Peyer's patch (tissue), 4 donors: Measurements from ENCODE around the gene COX6A2.

Experiments used
- POLR2A ChIP-seq, 2 donors: fragments of 450-650 bp; IDR thresholded peaks; one replicate each; pipeline ENCODE4 v1.5.1; 2017; ENCODE audit warnings: antibody characterized with exemption in 2 of 2, mild to moderate bottlenecking in 2 of 2, moderate library complexity in 2 of 2
- TF ChIP-seq, protein P1 (sequence below), 6 experiments: fragments of 450-650 bp in 4 of 6; fragments of 200-600 bp in 2 of 6; sonication (generic) in 1 of 6; IDR thresholded peaks; one replicate each; pipeline ENCODE4 v1.5.1; 2017 to 2019; ENCODE audit warnings: antibody characterized with exemption in 6 of 6, mild to moderate bottlenecking in 3 of 6, moderate library complexity in 1 of 6

DNA sequence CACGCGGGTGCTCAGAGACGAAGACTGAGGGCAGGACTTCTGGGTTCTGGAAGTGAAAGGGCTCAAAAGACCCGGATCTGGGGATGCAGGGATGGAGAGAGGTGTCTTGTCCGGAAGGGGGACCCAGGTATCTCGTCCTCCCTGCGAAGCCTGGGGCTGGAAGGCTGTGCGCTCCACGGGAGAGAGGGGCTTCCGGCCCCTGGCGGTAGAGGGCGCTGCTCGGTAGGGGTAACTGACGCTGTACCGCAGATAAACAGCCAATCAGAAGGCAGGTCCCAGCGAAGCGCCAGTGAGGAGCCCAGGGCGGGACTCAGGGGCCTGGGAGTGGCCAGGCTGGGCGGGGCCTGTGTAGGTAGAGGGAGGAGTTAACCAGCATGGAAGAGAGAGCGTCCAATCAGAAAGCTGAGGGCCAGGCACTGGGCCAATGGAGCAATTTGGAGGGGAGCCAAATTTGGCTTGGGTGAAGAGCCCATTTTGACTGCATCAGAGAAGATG is 44.6 kb upstream of the COX6A2 start:
- TF ChIP-seq, protein P1, sequence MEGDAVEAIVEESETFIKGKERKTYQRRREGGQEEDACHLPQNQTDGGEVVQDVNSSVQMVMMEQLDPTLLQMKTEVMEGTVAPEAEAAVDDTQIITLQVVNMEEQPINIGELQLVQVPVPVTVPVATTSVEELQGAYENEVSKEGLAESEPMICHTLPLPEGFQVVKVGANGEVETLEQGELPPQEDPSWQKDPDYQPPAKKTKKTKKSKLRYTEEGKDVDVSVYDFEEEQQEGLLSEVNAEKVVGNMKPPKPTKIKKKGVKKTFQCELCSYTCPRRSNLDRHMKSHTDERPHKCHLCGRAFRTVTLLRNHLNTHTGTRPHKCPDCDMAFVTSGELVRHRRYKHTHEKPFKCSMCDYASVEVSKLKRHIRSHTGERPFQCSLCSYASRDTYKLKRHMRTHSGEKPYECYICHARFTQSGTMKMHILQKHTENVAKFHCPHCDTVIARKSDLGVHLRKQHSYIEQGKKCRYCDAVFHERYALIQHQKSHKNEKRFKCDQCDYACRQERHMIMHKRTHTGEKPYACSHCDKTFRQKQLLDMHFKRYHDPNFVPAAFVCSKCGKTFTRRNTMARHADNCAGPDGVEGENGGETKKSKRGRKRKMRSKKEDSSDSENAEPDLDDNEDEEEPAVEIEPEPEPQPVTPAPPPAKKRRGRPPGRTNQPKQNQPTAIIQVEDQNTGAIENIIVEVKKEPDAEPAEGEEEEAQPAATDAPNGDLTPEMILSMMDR (IDR thresholded peaks at IDR 0.05), result peak in 5 of 6 experiments; percentile 26 to 67 (median 62)
- no peak for TF ChIP-seq POLR2A (IDR thresholded peaks at IDR 0.05)
